Erythroblast (primary cell): Measurements from ENCODE around the gene CDIP1.

ENCODE experiments used
- GATA1 ChIP-seq: IDR thresholded peaks from 2 replicates; pipeline ENCODE4 v1.6.1; 2011; ENCODE audit warnings: low read depth, mild to moderate bottlenecking, control low read depth, low read length, moderate library complexity
- POLR2A ChIP-seq: IDR thresholded peaks from 2 replicates; pipeline ENCODE4 v1.6.1; 2011; ENCODE audit warnings: mild to moderate bottlenecking, low read length

DNA sequence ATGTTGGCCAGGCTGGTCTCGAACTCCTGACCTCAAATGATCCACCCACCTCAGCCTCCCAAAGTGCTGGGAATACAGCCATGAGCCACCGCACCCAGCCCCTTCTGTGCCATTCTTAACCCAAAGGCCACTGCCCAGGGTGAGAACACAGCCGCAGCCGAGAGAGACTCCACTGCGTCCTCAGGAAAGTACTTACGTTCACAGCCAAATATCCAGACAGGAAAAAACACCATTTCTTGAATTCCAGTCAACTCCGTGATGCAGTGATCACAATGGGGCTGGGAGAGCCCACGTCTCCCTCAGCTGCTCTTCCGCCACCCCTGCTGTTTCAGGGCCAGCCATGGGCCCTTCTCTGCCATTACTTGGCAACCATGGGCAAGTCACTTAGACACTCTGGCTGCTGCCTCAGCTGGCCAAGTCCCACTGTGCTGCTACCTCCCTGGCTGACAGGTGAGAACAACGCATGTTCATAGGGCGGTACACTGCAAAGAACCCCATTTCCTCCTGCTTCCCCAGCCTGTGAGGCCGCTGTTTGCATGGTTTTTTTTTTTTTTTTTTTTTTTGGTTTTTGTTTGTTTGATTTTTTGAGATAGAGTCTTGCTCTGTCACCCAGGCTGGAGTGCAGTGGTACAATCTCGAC, 4.3 kb downstream of the CDIP1 start:
- TF ChIP-seq POLR2A (no peak), GATA1 (no peak)
